Osteoblast (primary cell): ENCODE measurements around the gene FLT3. TPM values are rescaled to one million over a fixed set of nuclear protein-coding genes. Genes with fewer than 3 reads are reported as not detected.

Experiments
- DNase-seq: peaks from one replicate; pipeline ENCODE4 v3.0.0; 2011; ENCODE audit warnings: low spot score, mixed read lengths; ENCODE audit not compliant: insufficient read length; ENCODE audit errors: missing footprints
- H2AFZ ChIP-seq: 2 replicates; pipeline ENCODE4 v1.6.0; 2011; ENCODE audit warnings: mild to moderate bottlenecking, low read length
- H3K27ac ChIP-seq: 2 replicates; pipeline ENCODE4 v1.5.1; 2011; ENCODE audit warnings: mild to moderate bottlenecking, low read depth, low read length, moderate library complexity
- H3K27me3 ChIP-seq: 2 replicates; pipeline ENCODE4 v1.6.0; 2012; ENCODE audit warnings: mild to moderate bottlenecking, control low read depth, inconsistent platforms, low read length, moderate library complexity; ENCODE audit not compliant: insufficient read depth
- H3K36me3 ChIP-seq: 2 replicates; pipeline ENCODE4 v1.5.1; 2011; ENCODE audit warnings: mild to moderate bottlenecking, low read length, control low read depth, moderate library complexity; ENCODE audit not compliant: insufficient read depth
- H3K4me1 ChIP-seq: 2 replicates; pipeline ENCODE4 v1.5.1; 2011; ENCODE audit warnings: mild to moderate bottlenecking, low read length, control low read depth, moderate library complexity; ENCODE audit not compliant: insufficient read depth
- H3K4me2 ChIP-seq: 2 replicates; pipeline ENCODE4 v1.6.0; 2011; ENCODE audit warnings: mild to moderate bottlenecking, low read length; ENCODE audit not compliant: insufficient read depth
- H3K4me3 ChIP-seq: fragments of 200-600 bp; sonication (generic); 3 replicates; pipeline ENCODE4 v1.5.1; 2012; ENCODE audit warnings: mild to moderate bottlenecking, low read length, inconsistent platforms; ENCODE audit not compliant: insufficient read depth
- H3K79me2 ChIP-seq: 2 replicates; pipeline ENCODE4 v1.6.0; 2012; ENCODE audit warnings: mild to moderate bottlenecking, low read length, control low read depth, inconsistent platforms; ENCODE audit not compliant: insufficient read depth
- H3K9me3 ChIP-seq: 2 replicates; pipeline ENCODE4 v1.5.1; 2011; ENCODE audit warnings: low read depth, low read length, control low read depth
- H4K20me1 ChIP-seq: 2 replicates; pipeline ENCODE4 v1.6.0; 2012; ENCODE audit warnings: mild to moderate bottlenecking, low read length, control low read depth; ENCODE audit not compliant: insufficient read depth
- total RNA-seq: library from RNA; depleted of rRNA; stranded (reverse); fragments of >200 nt; gene quantifications from 2 replicates; pipeline ENCODE4 v1.2.3, GENCODE V29; 2012
- TF ChIP-seq, protein P1 (sequence below): IDR thresholded peaks from 2 replicates; pipeline ENCODE4 v1.5.1; 2011; ENCODE audit warnings: mild to moderate bottlenecking, low read depth, low read length, moderate library complexity; ENCODE audit errors: extremely low read depth

FLT3 gene
- total RNA-seq, 1 donor = not detected

DNA sequence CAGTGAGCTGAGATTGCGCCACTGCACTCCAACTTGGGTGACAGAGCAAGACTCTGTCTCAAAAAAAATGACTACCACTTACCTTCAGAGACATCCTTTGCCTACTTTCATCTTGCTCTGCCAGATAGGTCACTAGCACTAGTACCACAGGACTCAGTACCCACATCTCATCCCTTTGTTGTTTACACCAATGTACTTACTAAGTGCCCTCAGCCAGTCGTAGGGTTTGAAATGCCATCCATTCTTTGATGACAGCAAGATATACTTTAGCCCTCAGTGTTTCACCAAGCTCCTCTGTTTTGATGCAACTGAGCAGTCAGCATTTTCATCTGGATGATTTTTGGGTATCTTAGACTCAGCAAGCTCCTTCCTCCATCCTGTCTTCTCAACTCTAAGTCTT, 118.0 kb downstream of the FLT3 start:
- DNase-seq = peak; percentile 56
- H4K20me1 ChIP-seq = peaks cover 3% of the 10 kb centered on the region
- H2AFZ ChIP-seq = no peak overlapping the region
- H3K4me3 ChIP-seq = no peak overlapping the region
- H3K4me2 ChIP-seq = no peak overlapping the region
- H3K4me1 ChIP-seq = no peaks in the 10 kb centered on the region
- no peaks in the 10 kb centered on the region for H3K79me2 ChIP-seq
- no peaks in the 10 kb centered on the region for H3K36me3 ChIP-seq
- TF ChIP-seq, protein P1, sequence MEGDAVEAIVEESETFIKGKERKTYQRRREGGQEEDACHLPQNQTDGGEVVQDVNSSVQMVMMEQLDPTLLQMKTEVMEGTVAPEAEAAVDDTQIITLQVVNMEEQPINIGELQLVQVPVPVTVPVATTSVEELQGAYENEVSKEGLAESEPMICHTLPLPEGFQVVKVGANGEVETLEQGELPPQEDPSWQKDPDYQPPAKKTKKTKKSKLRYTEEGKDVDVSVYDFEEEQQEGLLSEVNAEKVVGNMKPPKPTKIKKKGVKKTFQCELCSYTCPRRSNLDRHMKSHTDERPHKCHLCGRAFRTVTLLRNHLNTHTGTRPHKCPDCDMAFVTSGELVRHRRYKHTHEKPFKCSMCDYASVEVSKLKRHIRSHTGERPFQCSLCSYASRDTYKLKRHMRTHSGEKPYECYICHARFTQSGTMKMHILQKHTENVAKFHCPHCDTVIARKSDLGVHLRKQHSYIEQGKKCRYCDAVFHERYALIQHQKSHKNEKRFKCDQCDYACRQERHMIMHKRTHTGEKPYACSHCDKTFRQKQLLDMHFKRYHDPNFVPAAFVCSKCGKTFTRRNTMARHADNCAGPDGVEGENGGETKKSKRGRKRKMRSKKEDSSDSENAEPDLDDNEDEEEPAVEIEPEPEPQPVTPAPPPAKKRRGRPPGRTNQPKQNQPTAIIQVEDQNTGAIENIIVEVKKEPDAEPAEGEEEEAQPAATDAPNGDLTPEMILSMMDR = no peak
- H3K27ac ChIP-seq = no peak overlapping the region
- H3K27me3 ChIP-seq = peaks cover 65% of the 10 kb centered on the region
- H3K9me3 ChIP-seq = no peaks in the 10 kb centered on the region

DNA sequence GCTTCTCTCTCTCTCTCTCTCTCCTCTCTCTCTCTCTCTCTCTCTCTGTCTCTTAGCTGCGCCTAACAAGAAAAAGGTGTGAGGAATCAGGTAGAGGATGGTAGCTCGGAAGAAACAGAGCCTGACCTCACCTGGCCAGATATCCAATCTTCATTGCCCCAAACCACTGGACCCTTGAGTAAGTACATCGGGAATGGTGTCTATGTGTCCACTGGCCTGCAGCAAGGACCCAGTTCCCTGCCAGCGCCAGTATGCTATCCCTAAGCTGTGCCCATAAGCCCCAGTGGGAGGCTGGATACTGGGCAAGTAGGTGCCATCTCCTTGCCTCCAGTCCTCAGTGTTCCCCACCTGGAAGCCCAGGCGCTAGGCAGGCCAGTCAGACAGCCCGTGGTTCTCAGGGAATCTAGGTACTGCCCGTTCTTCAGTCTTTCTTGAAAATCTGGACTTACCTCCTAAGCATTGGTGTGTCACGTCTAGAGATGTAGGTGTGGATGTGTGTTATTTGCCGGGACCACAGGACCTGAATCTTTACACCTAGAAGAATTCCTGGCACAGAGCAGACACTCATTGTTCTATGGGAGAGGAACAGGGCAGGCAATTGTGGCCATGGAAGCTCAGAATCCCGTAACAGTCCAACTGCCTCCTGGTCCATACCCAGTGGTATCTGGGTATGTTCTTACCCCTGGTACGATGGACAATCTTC, 119.2 kb downstream of the FLT3 start:
- peak; percentile 43 for DNase-seq
- H4K20me1 ChIP-seq = peaks cover 3% of the 10 kb centered on the region
- H3K27ac ChIP-seq = no peak overlapping the region
- no peaks in the 10 kb centered on the region for H3K9me3 ChIP-seq
- no peaks in the 10 kb centered on the region for H3K79me2 ChIP-seq
- H3K4me3 ChIP-seq = no peak overlapping the region
- H2AFZ ChIP-seq = no peak overlapping the region
- H3K27me3 ChIP-seq = peaks cover 72% of the 10 kb centered on the region
- no peaks in the 10 kb centered on the region for H3K36me3 ChIP-seq
- no peak overlapping the region for H3K4me2 ChIP-seq
- TF ChIP-seq, protein P1 = no peak
- no peaks in the 10 kb centered on the region for H3K4me1 ChIP-seq

DNA sequence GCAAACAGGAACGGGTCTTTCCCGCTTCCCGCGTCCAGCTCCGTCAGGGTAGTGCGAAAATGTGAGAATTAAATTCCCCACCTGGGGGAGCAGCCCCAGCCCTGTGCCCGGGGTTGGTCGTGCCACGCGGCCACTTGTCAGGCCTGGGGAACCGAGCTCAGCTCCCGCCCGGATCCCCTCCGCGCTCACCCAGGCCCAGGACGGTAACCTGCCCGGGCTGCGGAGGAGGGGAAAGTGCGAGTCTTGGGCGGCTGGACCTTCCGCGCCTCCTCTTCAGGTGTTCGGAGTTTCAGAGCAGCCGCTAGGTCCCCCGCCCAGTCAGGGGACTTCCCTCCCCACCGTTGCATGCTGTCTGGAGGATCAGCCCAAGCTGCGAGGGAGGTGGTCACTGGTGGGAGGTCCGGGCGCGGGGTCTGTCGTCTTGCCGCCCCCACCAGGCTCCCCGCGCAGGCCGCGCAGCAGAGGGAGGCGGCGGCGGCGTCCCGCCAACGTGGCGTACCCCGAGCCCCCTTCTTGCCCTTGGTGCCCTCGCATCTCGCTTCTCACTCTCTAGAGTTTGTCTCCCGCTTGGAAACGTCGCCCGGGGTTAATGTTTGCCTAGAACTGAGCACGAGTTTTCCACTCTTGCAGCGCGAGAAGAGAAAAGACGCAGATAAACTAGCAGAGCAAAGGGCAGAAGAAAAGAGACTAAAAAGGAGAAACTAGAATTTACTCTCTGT, 119.9 kb downstream of the FLT3 start:
- TF ChIP-seq, protein P1 = no peak
- Histone ChIP-seq H3K9me3 (no peaks in the 10 kb centered on the region), H4K20me1 (peaks cover 3% of the 10 kb centered on the region), H2AFZ (no peak overlapping the region), H3K27ac (no peak overlapping the region), H3K79me2 (no peaks in the 10 kb centered on the region), H3K36me3 (no peaks in the 10 kb centered on the region), H3K27me3 (peaks cover 75% of the 10 kb centered on the region), H3K4me2 (no peak overlapping the region), H3K4me1 (no peaks in the 10 kb centered on the region), H3K4me3 (no peak overlapping the region)
- DNase-seq = peak; percentile 54

DNA sequence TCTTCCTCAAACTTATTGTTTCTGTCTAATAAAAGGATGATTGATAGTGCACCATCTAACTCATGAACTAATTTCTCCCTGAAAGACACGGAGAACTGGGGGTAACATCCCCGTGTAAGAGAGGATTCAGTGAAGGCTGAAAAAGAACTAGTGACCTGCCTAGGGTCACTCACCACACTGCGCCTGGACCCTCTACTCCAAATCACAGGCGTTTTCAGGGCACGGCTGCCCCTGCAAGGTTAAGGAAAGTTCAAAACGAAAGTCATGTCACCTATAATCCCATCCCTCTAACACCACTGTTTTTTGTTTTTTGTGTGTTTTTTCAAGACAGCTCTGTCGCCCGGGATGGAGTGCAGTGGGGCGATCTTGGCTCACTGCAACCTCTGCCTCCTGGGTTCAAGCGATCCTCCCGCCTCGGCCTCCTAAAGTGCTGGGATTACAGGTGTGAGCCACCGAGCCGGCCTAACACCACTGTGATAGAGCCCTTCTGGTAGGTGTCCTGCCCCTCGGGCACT, 120.6 kb downstream of the FLT3 start:
- Histone ChIP-seq H2AFZ (no peak overlapping the region), H3K4me1 (no peaks in the 10 kb centered on the region), H3K4me3 (no peak overlapping the region), H3K79me2 (no peaks in the 10 kb centered on the region), H4K20me1 (peaks cover 3% of the 10 kb centered on the region), H3K27me3 (peaks cover 81% of the 10 kb centered on the region), H3K4me2 (no peak overlapping the region), H3K27ac (no peak overlapping the region), H3K36me3 (no peaks in the 10 kb centered on the region), H3K9me3 (no peaks in the 10 kb centered on the region)
- TF ChIP-seq, protein P1 = no peak
- DNase-seq = peak; percentile 85
